Measurements from ENCODE around the gene RTP5. TPM values are rescaled to one million over a fixed set of nuclear protein-coding genes. Genes with fewer than 3 reads are reported as not detected.
"Not testable (repeated sequence)": the region's sequence is repeated elsewhere in the genome, so short reads cannot be mapped to it uniquely, and the experiment has no call there.

RTP5 gene
- polyA plus RNA-seq, 3 donors, result not detected

DNA sequence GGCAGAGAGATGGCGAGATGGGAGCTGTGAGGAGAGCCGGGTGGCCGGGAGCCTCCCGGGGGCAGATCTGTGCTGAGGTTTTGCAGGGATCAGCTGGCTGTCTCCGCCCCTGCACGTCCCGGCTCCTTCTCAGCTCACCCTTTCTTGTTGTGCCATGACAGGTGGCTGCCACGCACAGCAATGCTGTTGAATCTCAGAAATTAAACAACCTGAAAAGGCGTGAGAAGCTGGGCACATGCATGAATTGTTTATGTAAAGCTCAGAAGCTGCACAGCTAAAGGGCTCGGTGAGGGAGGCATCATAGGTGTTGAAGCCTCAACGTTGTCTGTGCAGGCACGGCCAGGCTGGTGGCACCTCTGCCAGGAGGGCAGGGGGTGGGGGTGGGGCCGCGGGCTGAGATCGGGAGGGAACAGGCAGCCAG is 858 bp upstream of the RTP5 start:
- no peak for DNase-seq (ENCODE audit: low read depth in 3 of 3, low spot score in 2 of 3)

DNA sequence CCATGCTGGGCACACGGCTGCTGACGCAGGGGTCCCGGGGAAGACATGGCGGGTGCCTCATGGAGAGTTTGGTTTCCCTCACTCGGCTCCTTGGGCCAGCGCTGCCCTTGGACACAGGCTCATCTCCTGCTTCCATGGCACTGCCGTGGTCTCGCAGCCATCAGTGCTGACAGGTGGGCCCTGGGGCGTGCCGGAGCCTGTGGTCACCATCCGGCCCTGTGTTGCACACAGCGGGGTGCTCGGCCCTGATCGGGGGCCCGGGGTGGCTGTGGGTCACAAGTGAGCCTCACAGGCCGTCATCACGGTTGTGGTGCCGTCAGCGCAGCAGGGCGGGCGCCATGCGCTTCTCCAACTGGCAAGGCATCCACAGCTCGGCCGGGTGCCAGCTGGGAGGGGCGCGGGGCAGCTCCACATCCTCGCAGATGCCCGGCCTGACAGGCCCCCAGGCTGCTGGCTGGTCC is 582 bp downstream of the RTP5 start:
- no peak for DNase-seq (ENCODE audit: low read depth in 3 of 3, low spot score in 2 of 3)

GRCh38 chr2:241870611-241871537 is 1.3 kb downstream of the RTP5 start:
- DNase-seq (ENCODE audit: low read depth in 3 of 3, low spot score in 2 of 3), result no peak

- no peak for DNase-seq (ENCODE audit: low read depth in 3 of 3, low spot score in 2 of 3)
Observed at GRCh38 chr2:241871538-241872312, 2.2 kb downstream of the RTP5 start.

DNA sequence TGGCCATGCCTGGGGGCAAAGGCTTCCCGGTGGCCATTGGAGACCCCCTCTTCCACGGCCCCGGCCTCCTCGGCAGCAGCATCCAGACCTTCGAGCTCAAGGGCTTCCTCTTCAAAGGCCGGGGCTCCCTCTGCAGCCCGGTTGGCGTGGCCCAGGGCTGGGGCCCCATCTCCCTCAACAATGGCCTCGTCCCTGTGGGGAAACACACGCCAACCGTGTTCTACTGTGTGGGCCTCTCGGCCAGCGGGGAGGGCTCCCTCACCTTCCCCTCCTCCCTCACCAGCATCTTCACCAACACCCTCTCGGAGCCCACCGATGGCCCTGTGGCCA is 2.7 kb downstream of the RTP5 start:
- no peak for DNase-seq (ENCODE audit: low read depth in 3 of 3, low spot score in 2 of 3)

DNA sequence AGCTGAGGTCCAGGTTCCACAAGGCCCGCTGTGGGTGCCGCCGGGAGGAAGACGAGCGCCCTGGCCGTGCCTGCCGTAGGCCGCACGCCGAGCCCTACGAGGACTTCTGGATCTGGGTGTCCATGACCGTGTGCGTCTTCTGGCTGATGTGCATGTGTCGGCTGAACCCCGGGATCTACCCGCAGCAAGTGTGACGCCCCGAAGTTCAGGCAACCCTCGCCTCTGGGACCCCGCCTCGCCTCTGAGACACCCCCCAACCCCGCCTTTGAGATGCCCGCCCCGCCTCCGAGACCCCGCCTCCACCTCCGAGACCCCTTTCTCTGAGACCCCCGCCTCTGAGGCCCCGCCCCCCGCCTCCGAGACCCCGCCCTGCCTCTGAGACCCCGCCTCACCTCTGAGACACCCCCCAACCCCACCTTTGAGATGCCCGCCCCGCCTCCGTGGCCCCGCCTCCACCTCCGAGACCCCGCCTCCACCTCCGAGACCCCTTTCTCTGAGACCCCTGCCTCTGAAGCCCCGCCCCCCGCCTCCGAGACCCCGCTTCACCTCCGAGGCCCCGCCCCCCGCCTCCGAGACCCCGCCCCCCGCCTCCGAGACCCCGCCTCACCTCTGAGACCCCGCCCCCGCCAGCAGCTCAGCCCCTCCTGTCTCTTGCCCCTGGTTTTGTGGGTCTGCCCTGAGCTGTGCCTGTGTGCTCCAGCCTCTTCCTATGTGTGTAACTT is 3.7 kb downstream of the RTP5 start:
- DNase-seq (ENCODE audit: low read depth in 3 of 3, low spot score in 2 of 3), result no peak

GRCh38 chr2:241873803-241874110 is 4.2 kb downstream of the RTP5 start:
- no peak for DNase-seq (ENCODE audit: low read depth in 3 of 3, low spot score in 2 of 3)

GRCh38 chr2:241874277-241874925 is 4.9 kb downstream of the RTP5 start:
- DNase-seq (ENCODE audit: low read depth in 3 of 3, low spot score in 2 of 3), result no peak

DNA sequence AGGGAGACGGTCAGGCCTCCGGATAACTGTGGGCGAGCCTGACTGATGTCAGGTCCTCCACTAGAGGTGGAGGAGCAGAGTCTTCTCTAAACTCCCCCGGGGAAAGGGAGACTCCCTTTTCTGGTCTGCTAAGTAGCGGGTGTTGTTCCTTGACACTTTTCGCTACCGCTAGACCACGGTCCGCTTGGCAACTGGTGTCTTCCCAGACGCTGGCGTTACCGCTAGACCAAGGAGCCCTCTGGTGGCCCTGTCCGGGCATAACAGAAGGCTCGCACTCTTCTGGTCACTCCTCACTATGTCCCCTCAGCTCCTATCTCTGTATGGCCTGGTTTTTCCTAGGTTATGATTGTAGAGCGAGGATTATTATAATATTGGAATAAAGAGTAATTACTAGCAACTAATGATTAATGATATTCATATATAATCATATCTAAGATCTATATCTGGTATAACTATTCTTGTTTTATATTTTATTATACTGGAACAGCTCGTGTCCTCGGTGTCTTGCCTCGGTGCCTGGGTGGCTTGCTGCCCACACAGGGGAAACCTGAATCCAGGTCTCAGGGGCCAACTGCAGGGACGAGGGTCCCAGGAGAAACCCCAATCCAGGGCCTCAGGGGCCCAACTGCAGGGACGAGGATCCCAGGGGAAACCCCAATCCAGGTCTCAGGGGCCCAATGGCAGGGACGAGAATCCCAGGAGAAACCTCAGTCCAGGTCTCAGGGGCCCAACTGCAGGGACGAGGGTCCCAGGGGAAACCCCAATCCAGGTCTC is 6.4 kb downstream of the RTP5 start:
- DNase-seq (ENCODE audit: low read depth in 3 of 3, low spot score in 2 of 3), result not testable (repeated sequence)

GRCh38 chr2:241876528-241877196 is 7.1 kb downstream of the RTP5 start:
- no peak for DNase-seq (ENCODE audit: low read depth in 3 of 3, low spot score in 2 of 3)

DNA sequence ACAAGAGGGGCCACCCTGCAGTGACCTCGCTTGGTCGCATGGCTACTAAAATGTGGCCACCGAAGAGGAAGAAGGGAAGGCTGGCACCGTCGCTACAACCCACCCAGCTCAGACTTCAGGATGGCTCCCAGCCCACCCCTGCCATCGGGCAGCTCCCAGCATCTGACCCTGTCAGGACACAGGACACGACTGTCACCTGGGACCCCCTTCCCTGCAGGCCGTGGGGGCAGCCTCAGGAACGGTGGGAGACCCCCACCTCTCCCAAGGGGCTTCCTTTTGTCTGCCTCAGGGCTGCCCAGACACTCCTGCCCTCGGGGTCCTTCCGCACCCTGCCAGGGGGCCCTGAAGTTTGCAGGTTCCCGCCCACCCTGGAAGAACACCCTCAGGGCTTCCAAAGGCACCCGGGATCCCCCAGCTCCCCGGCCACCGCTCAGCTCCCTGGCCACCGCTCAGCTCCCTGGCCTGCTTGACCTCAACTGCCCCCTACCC is 7.7 kb downstream of the RTP5 start:
- DNase-seq (ENCODE audit: low read depth in 3 of 3, low spot score in 2 of 3), result no peak

DNA sequence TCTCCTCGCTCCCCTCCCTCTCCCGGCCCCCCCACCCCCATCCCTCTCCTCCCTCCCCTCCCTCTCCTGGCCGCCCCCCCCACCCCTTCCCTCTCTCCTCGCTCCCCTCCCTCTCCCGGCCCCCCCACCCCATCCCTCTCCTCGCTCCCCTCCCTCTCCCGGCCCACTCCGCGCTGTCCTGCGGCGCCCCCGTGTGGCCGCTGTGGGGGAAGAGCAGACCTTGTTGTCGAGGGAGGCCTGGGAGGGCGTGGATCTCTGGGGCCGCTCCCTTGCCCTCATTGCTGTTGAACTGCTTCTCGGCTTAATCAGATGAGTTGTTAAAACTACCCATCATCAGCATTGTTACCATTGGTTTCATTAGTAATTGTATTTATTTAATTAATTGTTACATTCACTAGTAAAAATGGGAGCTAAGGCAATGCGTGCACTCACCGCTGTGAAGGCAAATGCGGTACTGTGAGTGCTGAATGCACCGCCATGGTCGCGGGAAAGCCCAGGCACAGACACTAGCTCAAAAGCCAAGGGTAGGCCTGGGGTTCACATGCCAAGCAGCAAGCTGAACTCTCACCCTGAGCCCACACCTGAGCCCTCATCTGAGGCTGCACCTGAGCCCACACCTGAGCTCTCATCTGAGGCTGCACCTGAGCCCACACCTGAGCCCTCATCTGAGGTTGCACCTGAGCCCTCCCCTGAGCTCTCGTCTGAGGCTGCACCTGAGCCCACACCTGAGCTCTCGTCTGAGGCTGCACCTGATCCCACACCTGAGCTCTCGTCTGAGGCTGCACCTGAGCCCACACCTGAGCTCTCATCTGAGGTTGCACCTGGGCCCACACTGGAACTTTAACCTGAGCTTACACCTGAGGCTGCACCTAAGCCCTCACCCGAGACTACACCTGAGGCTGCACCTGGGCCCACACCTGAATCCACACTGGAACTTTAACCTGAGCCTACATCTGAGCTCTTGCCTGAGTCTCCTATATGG is 8.8 kb downstream of the RTP5 start:
- no peak for DNase-seq (ENCODE audit: low read depth in 3 of 3, low spot score in 2 of 3)

- no peak for DNase-seq (ENCODE audit: low read depth in 3 of 3, low spot score in 2 of 3)
Observed at GRCh38 chr2:241879326-241879725, 9.8 kb downstream of the RTP5 start.

GRCh38 chr2:241880311-241881073 is 11.0 kb downstream of the RTP5 start:
- no peak for DNase-seq (ENCODE audit: low read depth in 3 of 3, low spot score in 2 of 3)

GRCh38 chr2:241882091-241882625 is 12.6 kb downstream of the RTP5 start:
- DNase-seq (ENCODE audit: low read depth in 3 of 3, low spot score in 2 of 3), result no peak

- DNase-seq (ENCODE audit: low read depth in 3 of 3, low spot score in 2 of 3), result no peak
Observed at GRCh38 chr2:241884951-241885290, 15.4 kb downstream of the RTP5 start.

DNA sequence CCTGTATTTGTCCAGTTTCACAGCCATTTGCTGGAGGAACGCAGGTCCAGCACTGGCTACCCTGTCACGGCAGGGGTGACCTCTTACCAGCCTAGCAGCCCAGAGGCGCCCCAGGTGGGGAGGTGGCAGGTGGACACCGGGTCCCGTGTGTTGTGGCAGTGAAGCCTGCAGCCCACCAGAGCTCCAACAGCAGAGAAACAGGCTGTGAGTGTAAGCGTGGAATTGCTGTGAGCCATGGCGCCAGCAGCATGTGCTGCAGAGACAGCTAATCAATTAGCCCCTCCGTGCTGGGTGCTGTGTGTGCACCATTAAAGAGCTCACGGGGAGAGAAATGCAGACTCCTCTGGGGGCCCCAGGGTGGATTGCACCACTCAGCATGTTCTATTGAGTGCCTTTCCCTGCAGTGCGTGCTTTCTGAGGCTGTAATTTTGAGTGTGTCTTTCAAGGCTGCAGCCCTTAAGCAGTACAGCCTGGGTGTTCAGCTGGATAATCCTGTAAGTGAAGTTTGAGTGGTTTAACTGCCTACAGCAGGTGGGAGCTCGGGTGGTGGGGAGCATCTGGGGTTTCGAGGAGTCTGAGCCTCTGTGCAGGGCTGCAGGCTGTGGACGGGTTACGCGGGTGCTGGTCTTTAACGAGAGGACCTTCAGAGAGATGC is 15.9 kb downstream of the RTP5 start:
- no peak for DNase-seq (ENCODE audit: low read depth in 3 of 3, low spot score in 2 of 3)

Data from right renal cortex interstitium (tissue), 3 donors.